NCI-H128 (cell line): Measurements from ENCODE around the gene DKK3.
A peak's percentile ranks its signal among the peaks of the same experiment; 100 is the strongest.

Experiments
- DNase-seq: peaks from one replicate; lab custom pipeline; 2025; ENCODE audit not compliant: unreplicated experiment; lab: John Stamatoyannopoulos, UW

Gene DKK3

DNA sequence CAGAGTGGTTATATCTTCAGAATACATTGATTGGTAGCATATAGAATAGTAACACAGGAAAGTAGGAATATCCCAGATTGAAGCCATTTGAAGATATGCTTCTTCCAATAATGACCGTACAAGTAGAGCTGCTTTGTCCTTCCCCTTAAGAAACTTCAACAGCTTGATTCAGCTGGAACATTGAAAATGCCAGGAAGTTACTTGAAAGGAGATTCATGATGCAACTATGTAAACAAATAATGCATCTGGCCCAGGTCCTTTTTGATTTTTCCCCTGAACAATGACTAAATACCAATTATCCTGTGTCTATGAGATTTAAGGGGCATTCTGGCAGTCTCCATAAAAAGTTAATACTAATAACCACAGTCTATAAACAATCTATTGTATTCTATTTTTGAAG lies 3.0 kb downstream of the DKK3 start:
- DNase-seq, result no peak

DNA sequence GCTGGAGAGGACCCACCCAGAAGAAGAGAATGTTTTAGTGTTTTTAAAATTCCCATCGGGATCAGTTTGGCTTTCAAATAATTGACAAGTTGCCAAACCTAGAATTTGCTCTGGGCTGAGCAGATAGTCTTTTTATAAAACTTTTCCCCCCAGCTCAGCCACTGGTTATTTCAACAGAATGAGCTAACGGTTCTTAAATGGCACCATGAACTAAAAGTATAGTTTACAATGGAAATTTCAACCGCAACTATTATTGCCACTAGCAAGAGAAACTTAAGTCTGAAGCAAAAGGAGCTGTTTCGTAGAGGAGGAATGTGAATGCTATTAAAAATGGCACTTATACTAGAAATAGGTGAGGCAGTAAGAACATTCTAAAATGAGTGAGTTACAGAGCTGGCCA lies 3.4 kb downstream of the DKK3 start:
- no peak for DNase-seq

DNA sequence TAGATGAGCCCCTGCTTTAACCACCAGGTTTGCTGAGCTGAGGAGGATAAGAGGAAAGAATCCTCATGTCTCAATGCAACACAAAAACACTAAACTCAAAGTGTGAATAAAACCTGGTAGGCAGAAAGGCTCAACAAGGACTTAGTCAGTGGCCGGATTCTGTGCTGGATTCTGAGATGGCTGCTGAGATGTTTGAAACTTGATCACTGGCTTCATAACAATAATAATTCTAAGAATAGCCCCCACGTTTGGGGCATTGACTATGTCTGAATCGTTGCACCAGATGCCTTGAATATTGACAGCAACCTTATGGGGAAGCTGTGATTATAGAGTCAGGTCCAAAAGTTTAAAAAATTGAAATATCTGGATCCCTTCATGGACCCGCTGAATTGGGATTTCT lies 4.6 kb downstream of the DKK3 start:
- DNase-seq, result no peak

DNA sequence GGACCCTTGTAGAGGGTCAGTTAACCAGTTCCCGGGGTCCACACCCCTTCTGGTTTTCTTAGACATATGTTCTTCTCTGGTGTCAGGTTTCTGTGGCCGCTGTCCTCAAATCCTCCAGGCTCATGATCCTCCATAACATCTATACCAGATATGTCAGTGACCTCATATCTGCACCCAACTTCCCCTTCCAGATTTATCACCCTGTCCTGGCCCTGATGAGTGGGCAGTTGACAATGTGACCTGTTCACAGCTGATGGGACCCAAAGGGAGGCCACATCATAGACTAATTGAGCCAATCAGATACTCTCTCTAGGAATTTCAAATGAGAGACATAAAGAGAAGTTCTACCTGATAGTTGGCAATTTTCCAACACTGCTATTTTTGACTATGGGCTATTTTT lies 5.1 kb downstream of the DKK3 start:
- DNase-seq, result no peak

DNA sequence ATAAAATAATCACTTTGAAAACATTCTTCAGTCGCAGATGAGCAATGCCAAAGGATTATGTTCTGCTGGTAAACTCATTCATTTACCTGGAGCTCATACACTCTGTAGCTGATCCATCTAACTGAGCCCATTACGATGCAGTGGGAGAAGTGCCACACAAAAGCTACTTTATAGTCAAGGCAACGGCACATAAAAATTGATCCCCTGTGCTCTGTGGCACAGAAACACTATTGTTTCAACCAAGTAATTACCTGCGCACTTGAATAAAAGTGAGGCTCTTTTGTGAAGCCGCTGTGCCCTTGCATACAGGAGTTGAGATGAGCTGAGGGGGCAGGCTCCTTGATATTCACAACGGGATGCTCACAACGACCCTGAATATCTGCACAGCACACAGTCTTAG lies 7.2 kb downstream of the DKK3 start:
- peak; percentile 17 for DNase-seq

DNA sequence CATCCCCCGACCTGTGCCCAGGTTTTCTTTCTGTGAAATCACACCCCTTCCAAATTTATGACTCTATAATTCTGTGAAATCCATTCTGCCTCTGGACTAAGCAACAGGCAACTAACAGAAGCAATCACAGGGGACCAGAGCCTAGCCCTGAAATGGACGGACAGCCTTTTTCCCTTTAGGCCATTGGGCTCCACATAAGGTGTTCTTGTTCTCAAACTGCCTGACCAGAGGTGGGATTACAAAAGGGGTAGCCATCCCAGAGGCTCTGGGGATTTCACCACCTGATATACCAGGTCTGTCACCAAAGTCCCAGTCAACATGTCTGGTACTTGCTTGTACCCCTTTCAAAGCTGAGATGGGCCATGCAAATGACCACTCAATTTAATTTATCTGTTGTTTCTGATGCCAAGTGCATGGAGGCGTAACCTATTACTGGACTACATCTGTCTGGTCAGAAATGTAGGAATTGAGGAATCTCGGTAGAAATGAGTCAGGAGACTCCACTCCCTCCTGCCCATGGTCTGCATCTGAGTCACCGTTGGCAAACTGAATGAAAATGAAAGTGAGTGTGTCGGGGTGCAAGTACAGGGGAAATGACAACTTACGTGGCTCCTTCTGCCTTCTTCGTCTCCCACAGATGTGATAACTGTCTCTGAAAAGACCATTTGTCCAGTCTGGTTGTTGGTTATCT lies 10.2 kb downstream of the DKK3 start:
- no peak for DNase-seq

DNA sequence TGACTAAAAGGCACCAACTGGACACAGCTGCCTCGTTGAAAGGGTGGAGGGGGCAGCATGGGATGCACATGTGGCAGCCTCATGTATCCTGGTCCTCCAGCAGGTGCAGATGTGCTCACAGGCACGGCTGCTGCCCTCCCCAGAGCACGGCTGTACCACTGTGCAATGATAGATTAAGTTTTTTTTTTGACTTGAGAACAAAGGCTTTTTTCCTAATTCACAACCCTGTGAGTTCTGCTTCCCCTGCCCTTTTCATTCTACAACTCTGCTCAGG lies 11.4 kb downstream of the DKK3 start:
- DNase-seq, result no peak

DNA sequence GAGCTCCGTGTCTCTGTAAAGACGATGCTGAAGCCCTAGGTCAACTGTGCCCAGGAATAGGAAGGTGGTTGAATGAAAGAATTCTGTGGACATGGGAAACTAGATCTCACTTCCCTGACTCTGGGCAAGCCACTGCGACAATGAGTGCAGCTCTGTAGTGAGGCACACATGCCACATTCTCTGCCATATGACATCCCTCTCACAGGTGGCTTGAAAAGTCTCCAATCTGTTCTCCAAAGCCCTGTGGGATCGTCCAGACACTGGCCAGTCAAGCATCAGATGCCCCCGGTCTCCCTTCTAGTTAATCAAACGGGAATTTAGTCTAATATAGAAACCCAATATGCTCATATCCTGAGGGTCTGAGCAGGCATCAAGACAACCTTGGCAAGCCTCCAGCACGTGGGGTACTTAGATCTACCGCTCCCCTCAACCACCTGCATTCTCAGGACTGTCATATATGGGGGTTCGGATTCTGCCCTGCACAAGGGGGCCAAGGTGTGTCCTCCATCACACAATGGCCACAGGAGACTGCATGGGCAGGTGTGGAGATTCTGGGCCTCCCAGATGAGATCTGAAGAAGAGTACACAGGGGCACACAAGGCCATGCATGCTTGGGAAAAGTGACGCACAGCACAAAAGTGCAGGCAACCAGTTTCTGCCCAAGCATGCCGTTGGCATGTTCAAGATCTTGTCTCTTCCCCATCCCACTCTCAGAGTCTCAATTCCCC lies 11.9 kb downstream of the DKK3 start:
- DNase-seq, result no peak

DNA sequence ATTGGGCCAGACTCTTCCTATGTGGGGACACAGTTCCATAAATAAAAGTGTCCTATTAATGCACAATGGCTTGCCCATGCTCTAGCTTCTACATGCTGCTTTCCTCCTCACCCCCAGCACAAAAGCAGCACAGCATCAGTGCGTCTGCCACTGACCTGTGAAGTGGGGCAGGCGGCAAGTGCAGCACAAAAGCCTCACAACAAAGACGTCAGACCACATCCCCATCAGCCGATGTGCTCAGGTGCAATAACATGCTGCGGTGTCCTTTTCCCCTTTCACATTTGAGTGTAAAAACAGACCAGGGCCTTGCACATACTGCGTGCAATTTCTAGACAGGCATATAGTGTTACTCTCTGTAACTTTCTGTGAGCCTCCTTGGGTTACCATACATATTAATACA lies 12.8 kb downstream of the DKK3 start:
- DNase-seq, result peak; percentile 22

DNA sequence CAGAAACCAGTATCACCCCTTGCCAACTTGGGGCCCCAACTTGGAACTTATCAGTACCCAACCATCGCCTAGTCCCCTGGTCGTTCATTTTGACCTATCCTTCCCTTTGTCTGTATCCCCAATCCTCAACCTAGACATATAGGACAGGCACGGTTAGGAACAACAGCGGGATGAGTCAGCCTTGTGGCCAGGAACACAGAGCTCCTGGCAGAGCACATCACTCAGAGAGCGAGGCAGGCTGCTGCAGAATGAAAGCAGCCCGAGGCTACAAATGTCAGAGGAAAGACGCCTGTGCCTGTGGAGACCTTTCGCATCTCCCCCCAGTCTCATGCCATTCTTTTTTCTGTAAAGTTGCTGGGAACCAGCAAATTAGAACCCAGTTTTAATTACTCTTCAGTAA lies 14.6 kb downstream of the DKK3 start:
- DNase-seq, result no peak

DNA sequence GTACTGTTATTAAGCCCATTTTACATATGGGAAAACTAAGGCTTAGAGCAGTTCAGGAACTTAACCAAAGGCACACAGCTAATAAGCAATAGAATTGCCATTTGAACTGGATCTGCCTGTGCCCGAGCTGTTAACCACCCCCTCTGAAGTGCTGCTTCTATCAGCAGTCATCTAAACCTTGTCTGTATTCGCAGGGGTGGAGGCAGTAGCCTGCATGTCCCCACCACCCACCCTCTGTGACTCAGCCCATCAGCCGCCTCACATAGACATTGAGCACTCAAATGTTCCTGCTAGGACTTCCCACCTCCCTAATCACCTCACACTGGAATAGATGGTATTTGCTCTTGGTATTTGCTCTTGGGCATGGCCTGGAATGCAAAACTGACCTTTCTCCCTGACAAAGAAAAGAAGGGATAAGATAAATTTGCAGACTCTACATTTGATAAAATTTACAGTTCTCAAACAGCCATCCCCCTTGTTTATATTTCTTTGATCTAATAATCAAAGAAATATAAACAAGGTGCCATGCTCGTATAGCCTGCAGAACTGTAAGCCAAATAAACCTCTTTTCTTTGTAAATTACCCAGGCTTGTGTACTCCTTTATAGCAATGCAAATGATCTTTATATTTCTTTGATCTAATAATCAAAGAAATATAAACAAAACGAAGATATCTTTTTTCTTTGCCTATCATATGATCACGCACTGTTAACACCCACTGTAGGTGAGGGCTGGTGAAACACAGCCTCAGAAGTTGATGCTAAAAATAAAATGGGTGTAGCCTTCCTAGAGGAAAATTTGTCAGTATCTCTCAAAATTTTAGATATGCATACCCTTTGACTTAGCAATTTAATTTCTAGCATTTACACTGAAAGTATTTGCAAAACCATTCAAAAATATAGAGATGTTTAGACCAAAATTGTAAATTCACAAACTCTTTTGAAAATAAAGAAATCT lies 15.9 kb downstream of the DKK3 start:
- DNase-seq, result no peak

DNA sequence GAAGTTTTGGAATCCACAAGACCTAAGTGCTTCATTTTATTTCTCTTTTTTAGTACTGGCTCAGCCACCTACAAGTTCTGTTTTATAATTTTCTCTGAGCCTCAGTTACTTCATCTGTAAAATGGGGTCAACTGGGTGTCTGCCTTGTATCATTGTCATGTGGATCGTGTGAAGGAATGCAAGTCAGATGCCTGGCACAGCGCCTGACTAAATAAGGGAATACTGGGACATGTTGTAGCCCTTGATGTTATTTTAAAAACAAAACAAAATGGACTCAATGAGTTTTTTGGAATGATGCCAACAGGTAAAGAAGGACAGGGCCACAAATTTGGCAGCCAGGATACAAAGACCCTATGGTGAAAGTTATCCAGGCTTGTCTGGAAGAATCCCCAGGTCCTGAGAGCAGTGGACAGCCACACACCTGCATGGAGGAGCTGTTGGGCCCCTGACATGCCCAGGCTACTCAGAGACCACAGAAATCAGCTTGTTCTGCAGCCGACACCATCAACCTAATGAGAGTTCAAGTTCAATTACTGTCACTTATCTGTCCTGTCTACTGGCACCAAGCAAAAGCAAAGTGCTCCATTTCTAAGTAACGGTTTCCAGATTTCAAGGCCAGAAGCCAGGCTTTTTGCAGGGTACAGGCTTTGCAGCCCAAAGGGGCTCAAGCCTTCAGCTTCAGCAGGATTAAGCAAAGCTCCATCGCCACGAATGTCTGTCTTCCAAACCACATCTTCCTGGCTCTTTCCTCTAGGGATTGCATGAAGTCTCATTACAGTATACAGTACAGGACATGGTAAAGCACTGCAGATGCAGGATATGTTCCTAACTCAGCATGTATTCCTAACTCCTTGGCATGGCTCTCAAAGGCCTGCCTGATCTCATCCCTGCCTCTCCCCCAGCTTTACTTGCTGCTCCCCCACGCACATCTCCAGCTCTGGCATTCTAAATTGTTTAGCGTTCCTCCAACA lies 18.4 kb downstream of the DKK3 start:
- no peak for DNase-seq

DNA sequence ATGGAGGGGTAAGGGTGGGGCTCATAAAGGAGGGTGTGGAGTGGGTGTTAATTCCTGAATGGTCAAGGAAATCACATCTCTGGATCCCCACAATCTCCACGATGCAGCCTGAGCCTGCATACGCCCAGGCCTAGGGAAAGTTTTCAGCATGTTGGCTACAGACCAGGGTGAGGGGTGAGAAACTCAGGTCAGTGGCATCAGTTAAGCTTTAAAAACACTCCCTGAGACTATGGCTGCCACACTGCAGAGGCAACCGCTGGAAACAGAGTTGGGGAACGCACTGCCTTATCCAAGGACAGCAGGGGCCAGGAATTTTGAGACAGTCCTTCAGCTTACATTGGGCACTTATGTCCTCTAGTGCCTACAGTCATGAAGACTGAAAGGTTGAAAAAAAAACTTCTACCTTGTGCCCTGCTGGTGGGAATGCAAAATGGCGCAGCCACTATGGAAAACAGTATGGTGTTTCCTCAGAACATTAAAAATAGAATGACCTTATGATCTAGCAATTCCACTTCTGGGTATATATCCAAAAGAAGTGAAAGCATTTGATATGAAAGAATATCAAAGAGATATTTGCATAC lies 19.7 kb downstream of the DKK3 start:
- DNase-seq, result no peak

DNA sequence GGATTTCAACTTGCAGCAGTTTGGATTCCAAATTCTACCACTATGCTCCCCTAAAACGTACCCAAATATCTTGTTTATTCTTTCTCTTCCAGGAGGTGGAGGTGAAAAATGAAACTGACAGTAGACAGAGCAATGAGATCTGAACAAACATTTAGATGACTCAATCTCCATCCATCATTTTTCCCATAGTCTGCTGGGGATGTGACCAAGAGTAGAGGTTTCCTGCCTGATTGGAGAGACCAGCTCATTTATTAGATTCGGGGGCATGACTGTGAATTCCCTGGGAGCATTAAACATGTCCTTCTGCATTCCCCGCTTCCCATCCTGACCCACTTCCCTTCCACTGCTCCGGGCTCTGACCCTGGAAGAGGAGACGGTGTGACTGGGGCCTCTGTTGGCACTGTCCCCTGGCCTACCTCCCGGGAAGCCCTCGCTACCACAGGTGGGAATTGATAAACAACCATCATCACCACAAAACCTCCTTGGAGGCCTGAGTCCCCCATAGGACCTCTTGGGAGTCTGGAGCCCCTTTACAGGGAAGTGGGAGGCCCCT lies 20.3 kb downstream of the DKK3 start:
- no peak for DNase-seq

DNA sequence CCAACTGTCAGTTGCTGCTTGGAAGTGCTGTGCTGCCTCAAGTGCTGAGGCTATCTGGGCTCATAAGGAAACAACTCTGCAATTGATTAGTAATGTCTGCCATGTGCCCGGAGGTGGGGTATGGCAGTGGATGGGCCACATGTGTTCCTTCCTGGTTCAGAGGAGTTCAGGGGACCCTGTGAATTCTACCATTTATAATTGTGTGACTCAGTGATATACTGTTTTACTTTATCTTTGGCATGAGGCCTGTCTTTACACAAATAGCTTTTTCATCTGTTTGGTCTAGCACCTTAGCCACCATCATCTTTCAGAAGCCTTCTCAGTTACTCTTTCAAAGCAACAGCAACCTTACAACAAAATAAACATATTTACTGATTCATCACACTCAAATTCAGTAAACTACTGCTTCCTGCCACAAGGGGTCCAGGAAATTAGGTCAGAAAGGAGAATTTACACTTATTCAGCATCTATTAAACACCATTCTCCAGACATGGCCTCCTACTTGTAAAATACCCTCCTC lies 20.9 kb downstream of the DKK3 start:
- no peak for DNase-seq

DNA sequence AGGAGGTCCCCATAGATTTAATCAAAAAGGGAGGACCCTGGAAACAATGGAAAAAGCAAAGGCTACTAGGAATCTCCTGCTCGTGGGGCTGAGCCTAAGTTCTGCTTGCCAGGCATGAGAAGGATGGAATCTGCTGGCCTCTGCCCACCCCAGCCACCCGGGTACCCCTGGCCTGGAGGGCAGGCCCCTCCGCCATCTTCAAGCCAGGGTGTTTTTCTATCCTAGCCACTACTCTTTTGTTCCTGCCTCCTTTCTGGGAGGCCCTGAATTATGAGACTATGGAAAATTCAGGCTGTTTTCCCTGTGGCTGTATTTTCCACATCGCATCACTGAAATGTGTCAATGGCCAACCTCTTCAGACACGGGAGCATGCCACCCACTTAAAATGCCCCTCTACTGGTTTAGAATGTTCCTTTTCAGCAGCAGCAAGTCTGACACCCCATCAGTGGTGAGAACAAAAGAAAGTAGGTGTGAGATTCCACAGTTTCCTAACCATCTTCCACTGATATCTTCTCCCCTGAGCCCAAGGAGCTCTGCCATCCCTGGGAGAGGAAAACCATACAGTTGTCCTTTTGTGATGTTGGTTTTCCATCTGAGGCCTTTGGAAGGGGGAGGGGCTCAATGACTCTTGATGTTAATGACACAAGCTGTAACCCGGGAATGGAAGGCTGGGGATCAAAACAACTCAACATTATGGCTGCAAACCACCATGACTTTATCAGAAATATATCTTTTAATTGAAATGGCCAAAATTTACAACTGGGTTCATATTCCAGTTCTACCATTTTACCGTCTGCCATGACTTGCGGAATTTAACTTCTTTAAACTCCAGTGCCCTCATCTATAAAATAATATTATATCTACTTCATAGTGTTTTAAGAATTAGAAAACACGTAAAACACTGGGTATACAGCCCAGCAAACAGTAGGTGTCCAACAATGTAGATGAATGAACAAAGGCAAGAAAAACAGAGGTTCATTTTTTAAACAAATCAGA lies 22.2 kb downstream of the DKK3 start:
- no peak for DNase-seq

DNA sequence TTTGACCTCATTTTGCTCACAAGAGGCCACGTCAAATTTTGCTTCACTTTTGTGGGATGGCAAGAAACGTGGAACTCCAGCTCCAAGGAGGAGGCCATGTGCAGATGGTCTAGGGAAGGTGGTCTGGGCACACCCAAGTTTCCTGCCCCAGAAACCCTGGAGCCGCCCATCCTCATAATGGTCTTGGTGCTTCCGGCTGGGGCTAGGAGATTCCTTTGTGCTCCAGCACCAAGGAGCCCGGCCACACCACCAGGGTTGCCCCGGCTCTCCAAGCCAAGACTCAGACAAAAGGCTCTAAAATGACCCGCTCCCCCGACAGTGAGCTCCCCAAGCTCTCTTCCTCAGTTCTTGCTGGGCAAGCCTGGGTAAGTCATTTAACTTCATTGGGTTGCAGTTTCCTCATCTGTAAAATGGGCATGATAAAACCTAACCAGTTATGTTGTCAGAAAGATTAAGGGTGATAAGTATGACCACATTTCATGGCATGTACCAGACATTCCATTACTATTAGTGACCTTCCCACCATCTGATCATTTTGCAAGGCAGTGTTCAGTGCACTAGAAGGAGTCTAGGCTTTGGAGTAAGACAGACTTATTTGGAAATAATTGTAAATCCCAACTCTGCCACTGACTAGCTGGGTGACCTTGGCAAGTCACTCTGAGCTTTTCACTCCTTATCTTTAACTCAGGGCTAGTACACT lies 23.3 kb downstream of the DKK3 start:
- no peak for DNase-seq

DNA sequence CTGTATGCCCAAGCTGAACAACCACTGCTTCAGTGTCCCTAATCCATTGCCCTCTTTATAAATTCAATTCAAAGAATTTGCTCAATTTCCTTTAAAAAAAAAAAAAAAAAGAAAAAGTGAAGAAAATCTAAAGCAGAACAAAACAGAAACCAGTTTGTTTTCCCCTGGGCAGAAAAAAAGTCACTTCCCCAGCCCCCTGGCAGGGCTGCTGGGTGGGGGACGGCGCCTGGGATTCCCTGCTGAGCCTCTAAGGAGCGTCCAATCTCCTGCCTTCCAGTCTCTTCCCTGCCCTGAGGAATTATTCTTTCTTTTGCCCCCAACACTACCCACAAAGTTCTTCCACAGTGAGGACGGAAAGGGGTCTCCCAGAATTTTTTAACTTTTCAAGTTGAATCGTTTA lies 23.9 kb downstream of the DKK3 start:
- no peak for DNase-seq
